H7 (cell line): ENCODE data around the gene LRRC56. TPM values are rescaled to one million over a fixed set of nuclear protein-coding genes. Genes with fewer than 3 reads are reported as not detected.
"Not testable (repeated sequence)": the region's sequence is repeated elsewhere in the genome, so short reads cannot be mapped to it uniquely, and the experiment has no call there.

Source experiments
- DNase-seq: peaks from one replicate; pipeline ENCODE4 v3.0.0; 2012
- H3K27me3 ChIP-seq: 2 replicates; pipeline ENCODE4 v1.6.0; 2011; ENCODE audit warnings: mild to moderate bottlenecking, low read length; ENCODE audit not compliant: control insufficient read depth, insufficient read depth
- H3K36me3 ChIP-seq: replicated peaks from 2 replicates; pipeline ENCODE4 v1.5.1; 2011; ENCODE audit warnings: low read length; ENCODE audit not compliant: control insufficient read depth, insufficient read depth
- H3K4me3 ChIP-seq: 2 replicates; pipeline ENCODE4 v1.5.1; 2011; ENCODE audit warnings: low read depth, mild to moderate bottlenecking, control low read depth, low read length, moderate library complexity; ENCODE audit not compliant: insufficient read depth
- total RNA-seq: library from RNA; depleted of rRNA; stranded (reverse); fragments of >200 nt; shearing (Covaris generic); gene quantifications from 2 replicates; pipeline ENCODE4 v1.2.3, GENCODE V29; 2014

LRRC56 gene
- total RNA-seq, 1 experiment from 2014 or later: 1.5 TPM

DNA sequence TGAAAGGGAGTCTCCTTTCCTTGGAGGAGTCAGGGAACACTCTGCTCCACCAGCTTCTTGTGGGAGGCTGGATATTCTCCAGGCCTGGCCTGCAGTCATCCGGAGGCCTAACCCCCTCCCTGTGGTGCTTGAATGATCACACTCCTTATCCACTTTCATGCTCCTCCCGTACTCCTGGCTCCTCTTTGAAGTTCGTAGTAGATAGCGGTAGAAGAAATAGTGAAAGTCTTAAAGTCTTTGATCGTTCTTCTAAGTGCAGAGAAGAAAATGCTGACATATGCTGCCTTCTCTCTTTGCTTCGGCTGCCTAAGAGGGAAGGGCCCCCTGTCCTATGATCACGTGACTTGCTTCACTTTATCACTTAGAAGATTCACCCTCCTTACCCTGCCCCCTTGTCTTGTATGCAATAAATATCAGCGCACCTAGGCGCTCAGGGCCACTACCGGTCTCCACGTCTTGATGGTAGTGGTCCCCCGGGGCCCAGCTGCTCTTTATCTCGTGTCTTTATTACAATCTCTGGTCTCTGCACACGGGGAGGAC, 36.8 kb downstream of the LRRC56 start:
- H3K27me3 ChIP-seq: peaks cover 20% of the 10 kb centered on the region
- H3K4me3 ChIP-seq, DNase-seq, H3K36me3 ChIP-seq: not testable (repeated sequence)

- Histone ChIP-seq H3K4me3 (peak overlapping the region; percentile 70), H3K27me3 (peaks cover 18% of the 10 kb centered on the region), H3K36me3 (no peaks in the 10 kb centered on the region; the same call in 1 of the 2 replicates)
- no peak for DNase-seq
Observed at GRCh38 chr11:574632-575312, 37.4 kb downstream of the LRRC56 start.

- peak overlapping the region; percentile 70 for H3K4me3 ChIP-seq
- peak; percentile 83 for DNase-seq
- H3K36me3 ChIP-seq: no peaks in the 10 kb centered on the region; the same call in 1 of the 2 replicates
- peaks cover 18% of the 10 kb centered on the region for H3K27me3 ChIP-seq
Observed at GRCh38 chr11:575313-575995, 38.1 kb downstream of the LRRC56 start.

- Histone ChIP-seq H3K36me3 (peaks cover under 1% of the 10 kb centered on the region; the same call in 1 of the 2 replicates), H3K27me3 (peaks cover 18% of the 10 kb centered on the region), H3K4me3 (peak within 1 kb of the TSS; percentile 91)
- DNase-seq: peak; percentile 100
Observed at GRCh38 chr11:575996-576768, 38.9 kb downstream of the LRRC56 start, which contains the start of gene PHRF1. PHRF1 (plus strand) TSS chr11:576470; CDS start chr11:581513, 5,043 bp downstream.

- no peak for DNase-seq
- peaks cover 18% of the 10 kb centered on the region for H3K27me3 ChIP-seq
- peaks cover 6% of the 10 kb centered on the region for H3K36me3 ChIP-seq
- peak overlapping the region; percentile 91 for H3K4me3 ChIP-seq
Observed at GRCh38 chr11:576811-577610, 39.7 kb downstream of the LRRC56 start.

- peaks cover 18% of the 10 kb centered on the region for H3K27me3 ChIP-seq
- DNase-seq: no peak
- peak overlapping the region; percentile 91; the same call in 1 of the 2 replicates for H3K4me3 ChIP-seq
- peaks cover 6% of the 10 kb centered on the region for H3K36me3 ChIP-seq
Observed at GRCh38 chr11:577611-577894, 40.2 kb downstream of the LRRC56 start.

GRCh38 chr11:578276-579035, 41.1 kb downstream of the LRRC56 start:
- H3K4me3 ChIP-seq: no peak overlapping the region
- peaks cover 15% of the 10 kb centered on the region for H3K27me3 ChIP-seq

DNA sequence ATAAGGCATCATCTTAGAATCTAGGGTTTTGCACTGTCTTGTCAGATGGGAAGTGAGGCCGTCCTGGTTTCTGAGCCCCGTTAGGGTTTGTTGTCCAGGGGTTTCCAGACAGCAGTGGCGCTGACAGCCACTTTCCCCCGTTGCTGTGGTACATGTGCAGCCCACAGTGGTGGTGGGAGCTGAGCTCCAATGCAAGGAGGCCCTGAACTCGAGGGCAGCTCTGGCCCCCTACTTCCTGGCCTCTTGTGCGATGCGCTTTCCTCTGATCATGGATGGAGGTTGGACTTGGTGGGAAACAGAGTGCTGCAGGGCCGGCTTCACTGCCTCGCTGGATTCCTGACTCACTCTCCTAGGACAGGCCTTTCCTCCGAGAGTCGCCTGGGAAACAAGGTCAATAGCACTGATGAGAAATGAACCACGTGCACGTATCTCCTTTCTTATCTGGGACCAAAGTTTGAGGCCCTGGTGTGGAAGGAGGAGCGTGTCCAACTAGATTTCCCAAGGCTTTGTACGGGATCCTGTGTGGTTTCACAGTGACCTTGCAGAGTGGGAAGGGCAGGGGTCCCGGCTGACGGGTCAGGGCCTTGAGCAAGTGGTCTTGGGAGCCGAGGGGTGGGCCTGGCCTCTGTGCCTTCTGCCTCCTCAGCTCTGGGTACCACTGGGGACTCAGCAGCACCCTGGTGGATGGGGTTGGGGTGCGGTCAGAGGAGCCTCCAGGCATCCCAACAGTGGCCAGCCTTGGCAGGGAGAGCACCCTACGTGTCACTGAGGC, 42.7 kb downstream of the LRRC56 start:
- H3K36me3 ChIP-seq: peaks cover 13% of the 10 kb centered on the region
- no peak overlapping the region for H3K4me3 ChIP-seq
- peaks cover 6% of the 10 kb centered on the region for H3K27me3 ChIP-seq
- DNase-seq: no peak

More at GRCh38 chr11:578276-579035, 41.1 kb downstream of the LRRC56 start:
- no peak for DNase-seq
- H3K36me3 ChIP-seq: peaks cover 8% of the 10 kb centered on the region

DNA sequence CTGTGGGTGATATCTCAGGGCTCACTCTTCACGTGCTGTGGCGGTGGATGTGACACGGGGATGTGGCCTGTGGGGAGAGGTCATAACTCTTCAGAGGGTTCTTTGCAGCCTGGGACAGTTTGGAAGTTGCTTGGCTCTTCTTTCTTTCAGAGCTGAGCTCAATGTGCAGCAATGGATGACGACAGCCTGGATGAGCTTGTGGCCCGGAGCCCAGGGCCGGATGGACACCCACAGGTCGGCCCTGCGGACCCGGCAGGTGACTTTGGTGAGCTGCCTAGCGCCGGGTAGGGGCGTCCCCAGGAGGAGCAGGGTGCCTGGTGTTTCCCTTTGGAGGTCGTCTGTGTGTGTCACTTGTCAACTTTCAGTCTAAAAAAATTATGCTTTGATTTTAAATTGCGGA, 44.0 kb downstream of the LRRC56 start:
- no peak overlapping the region for H3K4me3 ChIP-seq
- H3K27me3 ChIP-seq: no peaks in the 10 kb centered on the region

DNA sequence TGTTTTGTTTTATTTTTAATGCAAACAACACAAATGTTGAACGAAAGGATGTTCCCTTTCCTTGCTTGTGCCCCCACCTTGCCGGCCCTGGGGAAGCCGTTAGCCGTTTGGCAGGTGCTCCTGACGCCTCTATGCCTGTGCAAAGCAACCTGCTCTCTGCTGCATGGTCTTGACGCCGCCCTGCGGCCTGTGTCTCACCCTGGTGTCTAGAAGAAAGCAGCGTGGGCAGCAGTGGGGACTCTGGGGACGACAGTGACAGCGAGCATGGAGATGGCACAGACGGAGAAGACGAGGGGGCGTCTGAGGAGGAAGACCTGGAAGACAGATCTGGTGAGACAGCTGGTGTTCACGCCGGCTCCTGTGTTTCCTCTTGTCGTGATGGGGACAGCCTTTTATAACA, 44.4 kb downstream of the LRRC56 start:
- H3K36me3 ChIP-seq: peaks cover 17% of the 10 kb centered on the region
- no peak overlapping the region for H3K4me3 ChIP-seq
- H3K27me3 ChIP-seq: no peaks in the 10 kb centered on the region
- DNase-seq: no peak

More for the DNA sequence above, 44.0 kb downstream of the LRRC56 start:
- no peak for DNase-seq
- peaks cover 16% of the 10 kb centered on the region for H3K36me3 ChIP-seq

- Histone ChIP-seq H3K4me3 (no peak overlapping the region), H3K27me3 (no peaks in the 10 kb centered on the region), H3K36me3 (peaks cover 29% of the 10 kb centered on the region)
- no peak for DNase-seq
Observed at GRCh38 chr11:584287-584686, 47.0 kb downstream of the LRRC56 start.

- peaks cover 36% of the 10 kb centered on the region for H3K36me3 ChIP-seq
- H3K4me3 ChIP-seq: no peak overlapping the region
- H3K27me3 ChIP-seq: no peaks in the 10 kb centered on the region
- no peak for DNase-seq
Observed at GRCh38 chr11:586376-587316, 49.3 kb downstream of the LRRC56 start.
